ENCODE results near the gene EHMT1.

- TF ChIP-seq, protein P1, sequence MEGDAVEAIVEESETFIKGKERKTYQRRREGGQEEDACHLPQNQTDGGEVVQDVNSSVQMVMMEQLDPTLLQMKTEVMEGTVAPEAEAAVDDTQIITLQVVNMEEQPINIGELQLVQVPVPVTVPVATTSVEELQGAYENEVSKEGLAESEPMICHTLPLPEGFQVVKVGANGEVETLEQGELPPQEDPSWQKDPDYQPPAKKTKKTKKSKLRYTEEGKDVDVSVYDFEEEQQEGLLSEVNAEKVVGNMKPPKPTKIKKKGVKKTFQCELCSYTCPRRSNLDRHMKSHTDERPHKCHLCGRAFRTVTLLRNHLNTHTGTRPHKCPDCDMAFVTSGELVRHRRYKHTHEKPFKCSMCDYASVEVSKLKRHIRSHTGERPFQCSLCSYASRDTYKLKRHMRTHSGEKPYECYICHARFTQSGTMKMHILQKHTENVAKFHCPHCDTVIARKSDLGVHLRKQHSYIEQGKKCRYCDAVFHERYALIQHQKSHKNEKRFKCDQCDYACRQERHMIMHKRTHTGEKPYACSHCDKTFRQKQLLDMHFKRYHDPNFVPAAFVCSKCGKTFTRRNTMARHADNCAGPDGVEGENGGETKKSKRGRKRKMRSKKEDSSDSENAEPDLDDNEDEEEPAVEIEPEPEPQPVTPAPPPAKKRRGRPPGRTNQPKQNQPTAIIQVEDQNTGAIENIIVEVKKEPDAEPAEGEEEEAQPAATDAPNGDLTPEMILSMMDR (conservative IDR thresholded peaks at IDR 0.05; ENCODE audit: low read length): no peak
- no peak for TF ChIP-seq EZH2phosphoT487 (IDR thresholded peaks at IDR 0.05; ENCODE audit: borderline replicate concordance, low read depth, low read length)
These were observed 137.4 kb downstream of the EHMT1 start for GRCh38 chr9:137756045-137756744.
